ENCODE measurements around the gene NOP14.

- no peak for TF ChIP-seq CTCF (IDR thresholded peaks at IDR 0.05; ENCODE audit: insufficient read depth, low read length)
- TF ChIP-seq GABPA (IDR thresholded peaks at IDR 0.05; ENCODE audit: low read depth) = no peak
- no peak for TF ChIP-seq POLR2AphosphoS5 (IDR thresholded peaks at IDR 0.05; ENCODE audit: low read depth)
These were observed 18.8 kb upstream of the NOP14 start for GRCh38 chr4:2982012-2982411.
